GM12878 (cell line): Measurements from ENCODE around the gene TNS4. TPM values are rescaled to one million over a fixed set of nuclear protein-coding genes. Genes with fewer than 3 reads are reported as not detected.

Experiments
- ATAC-seq: fragments of 200-7000 bp; cut with Tn5 transposase; 3 replicates; pipeline ENCODE4 v1.9.1; 2020; ENCODE audit warnings: mild to moderate bottlenecking, moderate library complexity
- BruUV-seq: library from RNA; stranded (reverse); fragments of 400-500 nt; replicated peaks from 2 replicates; lab custom pipeline; 2021; lab: Mats Ljungman, UMichigan
- CTCF ChIA-PET: fragments of 300-600 bp; sonication (Branson Sonifier 250); formaldehyde crosslinking; extraction: SDS; loops from one replicate; lab custom pipeline; 2021; ENCODE audit warnings: inconsistent platforms; lab: Yijun Ruan, JAX
- POLR2A ChIA-PET: fragments of 350-600 bp; formaldehyde crosslinking; extraction: SDS; loops from one replicate; lab custom pipeline; 2021; ENCODE audit warnings: inconsistent platforms; lab: Charles Lee
- RAD21 ChIA-PET: fragments of 300-600 bp; sonication (Branson Sonifier 250); formaldehyde crosslinking; loops from one replicate; lab custom pipeline; 2023; ENCODE audit warnings: antibody characterized with exemption; ENCODE audit not compliant: unreplicated experiment; lab: Charles Lee
- SMC1A ChIA-PET: fragments of 300-600 bp; sonication (Branson Sonifier 250); formaldehyde crosslinking; loops from one replicate; lab custom pipeline; 2023; ENCODE audit not compliant: unreplicated experiment, uncharacterized antibody; lab: Charles Lee
- DNase-seq: peaks from one replicate; pipeline ENCODE4 v3.0.0-alpha.2; 2011; ENCODE audit warnings: low read depth, low spot score
- FAIRE-seq: peaks from 3 replicates; lab custom pipeline; 2011; peaks lifted over from hg19 to GRCh38; lab: Jason Lieb, UNC
- H2AFZ ChIP-seq: 2 replicates; pipeline ENCODE4 v1.6.0; 2011; ENCODE audit warnings: low read depth, low read length, control low read depth; ENCODE audit not compliant: control insufficient read depth
- H3K27ac ChIP-seq: 2 replicates; pipeline ENCODE4 v1.5.1; 2011; ENCODE audit warnings: control low read depth; ENCODE audit not compliant: control insufficient read depth, insufficient read depth
- H3K27me3 ChIP-seq, 2 experiments: replicated peaks in 1 of 2; 2 replicates each; pipeline versions ENCODE4 v1.6.0 to v1.6.1; 2011; ENCODE audit warnings: low read length in 1 of 2; ENCODE audit not compliant: control insufficient read depth in 2 of 2, insufficient read depth in 2 of 2
- H3K36me3 ChIP-seq, 2 experiments: 2 replicates each; pipeline ENCODE4 v1.5.1; 2011; ENCODE audit warnings: low read length in 1 of 2; ENCODE audit not compliant: control insufficient read depth in 2 of 2, insufficient read depth in 2 of 2
- H3K4me1 ChIP-seq: 2 replicates; pipeline ENCODE4 v1.6.1; 2011; ENCODE audit warnings: mild to moderate bottlenecking, low read length, moderate library complexity, mixed read lengths; ENCODE audit not compliant: control insufficient read depth, insufficient read depth
- H3K4me2 ChIP-seq: 2 replicates; pipeline ENCODE4 v1.6.0; 2011; ENCODE audit warnings: control low read depth; ENCODE audit not compliant: control insufficient read depth, insufficient read depth
- H3K4me3 ChIP-seq: fragments of 200-600 bp; sonication (generic); 2 replicates; pipeline ENCODE4 v1.5.1; 2016
- H3K79me2 ChIP-seq: 2 replicates; pipeline ENCODE4 v1.6.0; 2011; ENCODE audit warnings: low read length; ENCODE audit not compliant: control insufficient read depth, insufficient read depth
- H3K9ac ChIP-seq: 2 replicates; pipeline ENCODE4 v1.8.0; 2011; ENCODE audit warnings: low read length, control low read depth, mixed read lengths; ENCODE audit not compliant: control insufficient read depth, insufficient read depth
- H3K9me3 ChIP-seq: replicated peaks from 3 replicates; pipeline ENCODE4 v1.5.1; 2011; ENCODE audit warnings: mild to moderate bottlenecking, low read length; ENCODE audit not compliant: control insufficient read depth, insufficient read depth
- H4K20me1 ChIP-seq: 2 replicates; pipeline ENCODE4 v1.6.0; 2011; ENCODE audit not compliant: control insufficient read depth, insufficient read depth
- ATF3 ChIP-seq: IDR thresholded peaks from 2 replicates; pipeline ENCODE4 v1.6.1; 2011; ENCODE audit warnings: low read depth, mild to moderate bottlenecking, low read length, moderate library complexity, borderline replicate concordance; ENCODE audit errors: extremely low read depth
- FOXK2 ChIP-seq: fragments of 450-650 bp; IDR thresholded peaks from 2 replicates; pipeline ENCODE4 v1.6.1; 2017; ENCODE audit warnings: mild to moderate bottlenecking, moderate library complexity
- NR2C1 ChIP-seq: fragments of 450-650 bp; IDR thresholded peaks from 2 replicates; pipeline ENCODE4 v1.6.1; 2017; ENCODE audit warnings: antibody characterized with exemption, mild to moderate bottlenecking, moderate library complexity
- SREBF1 ChIP-seq: IDR thresholded peaks from 2 replicates; pipeline ENCODE4 v1.6.1; 2012; ENCODE audit warnings: mild to moderate bottlenecking, low read length
- WGBS: methylation state at CpG from one replicate; pipeline ENCODE4 v1.1.6; 2016; ENCODE audit warnings: low lambda C conversion rate; ENCODE audit not compliant: insufficient replicate concordance, insufficient coverage; ENCODE audit errors: missing lambda C conversion rate; 5-methylcytosine and 5-hydroxymethylcytosine counted together
- in situ Hi-C: fragments of 300-500 bp; cut with MboI; formaldehyde crosslinking; loops from 9 replicates; pipeline ENCODE4 v1.14.3; 2018; ENCODE audit warnings: mixed read lengths
- intact Hi-C: fragments of 100-400 bp; cut with micrococcal nuclease; formaldehyde crosslinking; loops from one replicate; pipeline ENCODE4 v1.14.2; 2022; ENCODE audit not compliant: unreplicated experiment
- polyA plus RNA-seq, 11 experiments: library from polyadenylated mRNA; depleted of rRNA in 4 of 11; unstranded in 6 of 11; stranded (reverse) in 5 of 11; fragments of >200 nt; fragmentation: Nextera tagmentation in 4 of 11; fragmentation: Illumina TruSeq in 1 of 11; extraction: Ambion mirVana in 4 of 11; extraction: Trizol in 1 of 11; gene quantifications; 1 replicate in 1 of 11; 2 replicates in 10 of 11; pipeline versions ENCODE4 v1.2.1 to v1.2.3, GENCODE V29; 2011 to 2016; ENCODE audit warnings: inconsistent platforms in 2 of 11, missing spikeins in 2 of 11, low read depth in 1 of 11
- total RNA-seq, 4 experiments: library from RNA; depleted of rRNA in 3 of 4; stranded (reverse); fragments of >200 nt in 3 of 4; fragmentation: Illumina TruSeq in 1 of 4; extraction: Trizol in 1 of 4; gene quantifications; 2 replicates each; pipeline versions ENCODE4 v1.2.1 to v1.2.3, GENCODE V29; 2013 to 2021
- TF ChIP-seq, protein P1 (sequence below): fragments of 450-650 bp; formaldehyde crosslinking; IDR thresholded peaks from 2 replicates; pipeline ENCODE4 v1.4.0; 2022; ENCODE audit warnings: mild to moderate bottlenecking, moderate library complexity

TNS4 gene
- total and polyA plus RNA-seq, 10 of the 15 experiments (the other 5 are each of a cell fraction or from before 2014, with no cell fraction given), result 0.10 to 0.90 (median 0.68) TPM; not detected in 2

DNA sequence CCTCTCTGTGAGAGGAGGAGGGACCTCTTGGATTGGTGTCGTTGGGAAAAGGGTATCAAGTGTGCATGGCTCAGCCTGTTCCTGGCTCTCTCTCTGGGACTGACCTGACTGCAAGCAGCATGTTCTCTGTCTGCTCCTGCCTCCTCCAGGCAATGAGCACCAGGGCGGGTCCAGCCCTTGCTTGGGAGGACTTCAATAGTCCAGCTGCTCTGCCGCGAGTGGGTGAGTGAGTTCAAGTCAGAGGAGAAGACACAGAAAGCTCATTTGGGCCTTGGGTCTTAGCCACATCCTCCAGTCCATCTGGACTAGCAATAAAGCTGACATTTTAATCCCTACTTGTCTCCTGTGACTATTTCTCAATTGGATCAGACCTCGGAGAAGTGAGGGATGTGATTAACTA lies 25.2 kb upstream of the TNS4 start:
- Histone ChIP-seq H3K27me3 (no peaks in the 10 kb centered on the region), H3K9me3 (peaks cover 5% of the 10 kb centered on the region; the same call in 2 of the 3 replicates), H4K20me1 (no peaks in the 10 kb centered on the region), H3K36me3 (no peaks in the 10 kb centered on the region), H3K4me2 (no peak overlapping the region), H3K4me3 (no peak overlapping the region), H3K4me1 (peaks cover 14% of the 10 kb centered on the region), H3K79me2 (no peaks in the 10 kb centered on the region), H3K9ac (no peak overlapping the region), H3K27ac (no peak overlapping the region), H2AFZ (no peak overlapping the region)
- WGBS, result 69% methylated on average over 5 of the region's 5 CpGs
- DNase-seq (no peak), FAIRE-seq (no peak), ATAC-seq (no peak)
- no TSS peak for BruUV-seq
- intact Hi-C loops (no loop called here), in situ Hi-C loops (loop anchor here (25.0 kb wide), 1 partner anchor 89 kb away; the partner anchor contains the start of gene IGFBP4)
- no peak for TF ChIP-seq ATF3
- no peak for TF ChIP-seq NR2C1
- TF ChIP-seq, protein P1, sequence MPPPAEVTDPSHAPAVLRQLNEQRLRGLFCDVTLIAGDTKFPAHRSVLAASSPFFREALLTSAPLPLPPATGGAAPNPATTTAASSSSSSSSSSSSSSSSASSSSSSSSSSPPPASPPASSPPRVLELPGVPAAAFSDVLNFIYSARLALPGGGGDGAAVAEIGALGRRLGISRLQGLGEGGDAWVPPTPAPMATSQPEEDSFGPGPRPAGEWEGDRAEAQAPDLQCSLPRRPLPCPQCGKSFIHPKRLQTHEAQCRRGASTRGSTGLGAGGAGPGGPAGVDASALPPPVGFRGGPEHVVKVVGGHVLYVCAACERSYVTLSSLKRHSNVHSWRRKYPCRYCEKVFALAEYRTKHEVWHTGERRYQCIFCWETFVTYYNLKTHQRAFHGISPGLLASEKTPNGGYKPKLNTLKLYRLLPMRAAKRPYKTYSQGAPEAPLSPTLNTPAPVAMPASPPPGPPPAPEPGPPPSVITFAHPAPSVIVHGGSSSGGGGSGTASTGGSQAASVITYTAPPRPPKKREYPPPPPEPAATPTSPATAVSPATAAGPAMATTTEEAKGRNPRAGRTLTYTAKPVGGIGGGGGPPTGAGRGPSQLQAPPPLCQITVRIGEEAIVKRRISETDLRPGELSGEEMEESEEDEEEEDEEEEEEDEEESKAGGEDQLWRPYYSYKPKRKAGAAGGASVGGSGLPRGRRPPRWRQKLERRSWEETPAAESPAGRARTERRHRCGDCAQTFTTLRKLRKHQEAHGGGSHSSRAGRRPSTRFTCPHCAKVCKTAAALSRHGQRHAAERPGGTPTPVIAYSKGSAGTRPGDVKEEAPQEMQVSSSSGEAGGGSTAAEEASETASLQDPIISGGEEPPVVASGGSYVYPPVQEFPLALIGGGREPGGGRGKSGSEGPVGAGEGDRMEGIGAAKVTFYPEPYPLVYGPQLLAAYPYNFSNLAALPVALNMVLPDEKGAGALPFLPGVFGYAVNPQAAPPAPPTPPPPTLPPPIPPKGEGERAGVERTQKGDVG (CRISPR knock-in tag), result no peak
- TF ChIP-seq FOXK2, result no peak
- TF ChIP-seq SREBF1, result no peak
- POLR2A ChIA-PET, result interaction anchor here (2.6 kb wide), 1 partner anchor 9 kb away, joined by 11 read pairs; no protein-coding TSS in a partner anchor
- RAD21 ChIA-PET, result interaction anchor here (1.6 kb wide), 1 partner anchor 50 kb away, joined by 5 read pairs; no protein-coding TSS in a partner anchor
- SMC1A ChIA-PET, result interaction anchor here (10.7 kb wide), 1 partner anchor 9 kb away, joined by 120 read pairs; no protein-coding TSS in a partner anchor
- CTCF ChIA-PET, result interaction anchor here (1.1 to 19.2 kb wide), 3 partner anchors 9 to 82 kb away, joined by 3 to 289 read pairs (median 128); partner anchors contain the start of gene IGFBP4
